Activated T-helper 2 cell treated with anti-CD3 and anti-CD28 coated beads, Interferon-gamma antibody, Interleukin-2, Interleukin-4, amounts not matched to agents 10 μg/mL and 5 μg/mL and 100 μg/mL, durations not matched to agents 14 hours and 24 hours and 36 hours (primary cell): ENCODE data around the gene SCAMP1. TPM values are rescaled to one million over a fixed set of nuclear protein-coding genes. Genes with fewer than 3 reads are reported as not detected.
A peak's percentile ranks its signal among the peaks of the same experiment; 100 is the strongest.

Experiments
- DNase-seq: peaks from one replicate; pipeline ENCODE4 v3.0.0; 2021; ENCODE audit warnings: low spot score
- H3K27ac Mint-ChIP-seq: one replicate; pipeline ENCODE4 v1.8.0; 2021; ENCODE audit warnings: mixed read lengths
- H3K27me3 Mint-ChIP-seq: one replicate; pipeline ENCODE4 v1.8.0; 2021; ENCODE audit warnings: low read depth, mixed read lengths
- H3K36me3 Mint-ChIP-seq: one replicate; pipeline ENCODE4 v1.8.0; 2021; ENCODE audit warnings: low read depth, mixed read lengths
- H3K4me1 Mint-ChIP-seq: one replicate; pipeline ENCODE4 v1.8.0; 2021; ENCODE audit warnings: low read depth, mixed read lengths
- H3K4me3 Mint-ChIP-seq: one replicate; pipeline ENCODE4 v1.8.0; 2021; ENCODE audit warnings: low read depth, mild to moderate bottlenecking, moderate library complexity, mixed read lengths
- H3K9me3 Mint-ChIP-seq: one replicate; pipeline ENCODE4 v1.8.0; 2021; ENCODE audit warnings: mixed read lengths
- intact Hi-C: fragments of 100-400 bp; cut with micrococcal nuclease; formaldehyde crosslinking; loops from one replicate; pipeline ENCODE4 v1.15.1; 2023
- total RNA-seq: library from RNA; stranded (reverse); gene quantifications from 2 replicates; pipeline ENCODE4 v1.2.3, GENCODE V29; 2022

Gene SCAMP1
- total RNA-seq, 1 donor from 2014 or later, result 17.1 TPM

DNA sequence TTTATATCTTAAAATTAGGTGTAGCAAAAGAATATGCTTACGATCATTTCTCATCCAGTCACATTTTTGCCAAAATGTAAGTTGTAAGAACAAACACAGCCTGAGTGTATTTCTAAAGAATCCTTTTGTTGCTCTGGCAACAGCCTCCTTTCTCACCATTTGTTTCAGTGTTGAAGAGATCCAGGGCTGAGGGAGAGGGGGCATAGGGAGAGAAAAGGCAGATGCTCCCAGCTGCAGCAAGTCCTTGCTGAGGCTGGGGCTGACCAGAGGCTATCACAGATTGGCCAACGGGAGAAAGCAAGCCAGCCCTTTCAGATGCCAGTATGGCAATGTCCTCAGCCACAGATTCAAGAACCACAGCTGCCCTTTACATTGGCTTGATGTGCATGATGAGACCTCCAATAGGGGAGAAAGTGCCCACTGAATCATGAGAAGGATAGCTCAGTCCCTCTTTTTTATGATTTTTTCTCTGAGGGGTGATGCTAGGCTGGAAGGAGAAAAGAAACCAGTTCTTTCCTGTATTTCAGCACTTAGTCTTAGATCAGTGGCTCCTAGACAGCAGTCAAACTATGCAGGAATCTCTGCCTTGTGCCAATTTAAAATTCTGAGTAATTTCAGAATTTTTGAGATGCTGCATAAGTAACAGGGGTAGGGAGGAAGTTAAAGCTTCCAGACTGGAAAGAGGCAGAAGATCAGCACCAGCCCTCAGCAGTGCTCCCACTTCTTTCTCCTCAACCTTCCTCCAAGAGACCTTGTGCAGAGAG lies 146.0 kb downstream of the SCAMP1 start:
- intact Hi-C loops, result no loop called here
- Mint-ChIP-seq H3K4me3 (no peak overlapping the region), H3K4me1 (peaks cover 8% of the 10 kb centered on the region), H3K27me3 (peaks cover 66% of the 10 kb centered on the region), H3K27ac (no peak overlapping the region), H3K9me3 (no peaks in the 10 kb centered on the region), H3K36me3 (no peaks in the 10 kb centered on the region)
- DNase-seq, result no peak

GRCh38 chr5:78507531-78507930 lies 147.1 kb downstream of the SCAMP1 start:
- Mint-ChIP-seq H3K4me1 (peaks cover 8% of the 10 kb centered on the region), H3K27ac (no peak overlapping the region), H3K4me3 (no peak overlapping the region), H3K27me3 (peaks cover 64% of the 10 kb centered on the region), H3K36me3 (no peaks in the 10 kb centered on the region), H3K9me3 (no peaks in the 10 kb centered on the region)
- no peak for DNase-seq
- intact Hi-C loops, result no loop called here

- H3K4me3 Mint-ChIP-seq, result no peak overlapping the region
- DNase-seq, result no peak
- intact Hi-C loops, result no loop called here
- peaks cover 8% of the 10 kb centered on the region for H3K4me1 Mint-ChIP-seq
- H3K27ac Mint-ChIP-seq, result no peak overlapping the region
- no peaks in the 10 kb centered on the region for H3K9me3 Mint-ChIP-seq
- H3K27me3 Mint-ChIP-seq, result peaks cover 61% of the 10 kb centered on the region
- H3K36me3 Mint-ChIP-seq, result no peaks in the 10 kb centered on the region
These were observed 147.9 kb downstream of the SCAMP1 start for GRCh38 chr5:78508186-78508765.

GRCh38 chr5:78509145-78509865 lies 148.9 kb downstream of the SCAMP1 start:
- DNase-seq, result no peak
- H3K36me3 Mint-ChIP-seq, result no peaks in the 10 kb centered on the region
- no peaks in the 10 kb centered on the region for H3K9me3 Mint-ChIP-seq
- intact Hi-C loops, result no loop called here
- H3K27me3 Mint-ChIP-seq, result peaks cover 68% of the 10 kb centered on the region
- H3K4me1 Mint-ChIP-seq, result peaks cover 8% of the 10 kb centered on the region
- H3K4me3 Mint-ChIP-seq, result peak overlapping the region; percentile 65
- no peak overlapping the region for H3K27ac Mint-ChIP-seq

DNA sequence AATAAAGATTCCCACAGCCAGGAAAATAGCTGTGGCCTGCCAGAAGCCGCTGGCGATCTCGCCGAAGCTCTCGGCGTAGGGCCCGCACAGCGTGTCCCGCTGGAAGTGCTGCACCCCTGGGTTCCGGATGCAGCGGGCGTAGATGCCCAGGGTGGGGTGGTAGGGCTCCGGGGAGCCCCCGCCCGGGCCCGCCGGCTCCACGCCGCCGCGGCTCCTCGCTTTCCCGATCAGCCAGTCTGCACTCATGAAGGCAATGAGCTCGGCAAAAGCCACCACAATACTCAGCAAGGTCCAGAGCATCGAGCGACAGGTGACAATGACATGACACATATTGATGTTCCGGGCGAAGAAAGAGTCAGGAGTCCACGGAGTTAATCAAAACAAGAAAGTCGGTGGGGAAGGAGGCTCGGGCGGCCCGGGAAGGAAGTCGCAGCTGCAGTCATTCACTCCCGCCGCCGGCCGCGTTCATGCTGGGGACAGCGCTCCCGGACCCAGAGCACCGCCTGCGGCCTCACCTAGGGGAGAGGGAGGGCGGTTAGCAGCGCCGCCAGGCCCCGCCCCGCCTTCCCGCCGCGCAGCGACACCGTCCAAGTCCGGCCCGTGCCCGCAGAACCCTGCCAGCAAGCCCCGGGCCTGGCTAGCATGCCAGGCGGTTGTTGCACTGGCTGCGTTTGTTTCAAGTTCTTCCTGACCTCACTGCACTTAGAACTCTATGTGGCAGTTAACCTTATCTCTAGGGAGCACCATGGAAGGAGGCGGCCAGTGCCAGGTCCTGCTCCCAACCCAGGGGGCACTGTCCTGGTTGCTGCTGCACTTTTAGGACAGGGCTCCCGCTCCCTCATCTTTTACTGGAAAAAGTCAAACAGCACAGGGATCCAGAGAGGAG lies 149.7 kb downstream of the SCAMP1 start:
- Mint-ChIP-seq H3K4me3 (peak overlapping the region; percentile 64), H3K9me3 (no peaks in the 10 kb centered on the region), H3K36me3 (no peaks in the 10 kb centered on the region), H3K4me1 (peaks cover 8% of the 10 kb centered on the region), H3K27me3 (peaks cover 71% of the 10 kb centered on the region), H3K27ac (no peak overlapping the region)
- DNase-seq, result peak; percentile 9
- intact Hi-C loops, result no loop called here

- Mint-ChIP-seq H3K27me3 (peaks cover 78% of the 10 kb centered on the region), H3K4me3 (no peak overlapping the region), H3K36me3 (no peaks in the 10 kb centered on the region), H3K4me1 (peaks cover 8% of the 10 kb centered on the region), H3K27ac (no peak overlapping the region), H3K9me3 (no peaks in the 10 kb centered on the region)
- no peak for DNase-seq
- intact Hi-C loops, result no loop called here
These were observed 150.9 kb downstream of the SCAMP1 start for GRCh38 chr5:78511121-78511906.

DNA sequence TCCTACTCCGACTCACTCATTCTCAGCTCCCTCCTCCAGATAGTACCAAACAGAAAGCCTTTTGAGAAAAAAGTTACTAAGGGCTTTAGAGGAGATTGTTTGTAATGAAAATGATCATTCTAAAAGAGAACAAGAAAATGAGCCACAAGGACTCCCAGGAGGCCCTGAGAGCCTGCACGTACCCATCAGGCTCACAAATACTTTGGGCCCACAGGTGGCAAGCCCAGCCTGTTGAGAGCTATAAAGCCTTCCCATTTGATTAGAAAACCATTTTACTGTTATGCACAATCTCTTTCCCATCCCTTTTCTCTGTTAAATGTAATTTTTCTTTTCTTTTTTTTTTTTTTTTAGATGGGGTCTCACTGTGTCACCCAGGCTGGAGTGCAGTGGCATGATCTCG lies 152.0 kb downstream of the SCAMP1 start:
- Mint-ChIP-seq H3K4me1 (peaks cover 8% of the 10 kb centered on the region), H3K4me3 (no peak overlapping the region), H3K9me3 (no peaks in the 10 kb centered on the region), H3K36me3 (no peaks in the 10 kb centered on the region), H3K27ac (no peak overlapping the region), H3K27me3 (peaks cover 76% of the 10 kb centered on the region)
- DNase-seq, result no peak
- intact Hi-C loops, result no loop called here

- Mint-ChIP-seq H3K36me3 (no peaks in the 10 kb centered on the region), H3K4me3 (no peak overlapping the region), H3K9me3 (no peaks in the 10 kb centered on the region), H3K4me1 (peaks cover 8% of the 10 kb centered on the region), H3K27ac (no peak overlapping the region), H3K27me3 (peaks cover 73% of the 10 kb centered on the region)
- no peak for DNase-seq
- intact Hi-C loops, result no loop called here
These were observed 153.0 kb downstream of the SCAMP1 start for GRCh38 chr5:78513441-78513840.

DNA sequence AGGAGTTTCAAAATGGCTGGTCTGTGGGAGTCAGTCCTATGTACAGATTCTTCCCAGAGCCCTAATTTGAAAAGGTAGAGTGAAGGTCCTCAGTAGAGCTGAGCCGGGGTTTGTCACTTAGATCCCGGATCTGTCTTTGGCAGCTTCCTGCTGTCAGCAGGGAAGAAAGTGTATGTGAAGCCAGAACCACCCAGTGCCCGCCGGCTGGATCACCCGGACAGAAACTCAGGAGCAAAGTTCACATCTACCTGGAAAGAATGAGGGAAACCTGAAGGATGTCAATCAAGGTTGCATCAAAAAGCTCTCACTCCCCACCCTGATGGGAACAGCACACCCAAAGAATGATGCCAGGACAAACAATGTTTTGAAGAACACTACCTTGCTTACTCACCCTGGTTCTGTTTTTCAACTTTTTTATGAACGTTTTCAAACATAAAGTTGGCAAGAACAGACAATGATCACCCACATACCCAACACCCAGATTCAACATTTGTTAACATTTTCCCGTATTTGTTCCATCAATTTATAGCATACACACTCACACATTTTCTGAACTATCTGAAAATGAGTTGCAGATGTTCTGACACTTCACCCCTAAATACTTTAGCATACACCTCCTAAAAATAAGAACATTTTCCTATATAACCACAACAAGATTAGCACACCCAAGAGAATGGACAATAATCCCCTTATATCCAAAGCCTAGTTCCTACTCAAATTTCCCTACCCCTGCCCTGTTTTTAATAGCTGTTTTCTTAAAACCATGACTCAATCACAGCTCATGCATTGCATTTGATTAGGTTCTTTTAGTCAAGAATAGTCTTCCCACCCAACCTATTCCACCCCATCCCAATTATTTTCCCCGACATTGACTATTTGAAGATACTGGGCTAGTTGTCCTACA lies 154.3 kb downstream of the SCAMP1 start:
- Mint-ChIP-seq H3K9me3 (no peaks in the 10 kb centered on the region), H3K4me3 (no peak overlapping the region), H3K27ac (no peak overlapping the region), H3K4me1 (peaks cover 3% of the 10 kb centered on the region), H3K36me3 (no peaks in the 10 kb centered on the region), H3K27me3 (peaks cover 65% of the 10 kb centered on the region)
- no peak for DNase-seq
- intact Hi-C loops, result no loop called here

DNA sequence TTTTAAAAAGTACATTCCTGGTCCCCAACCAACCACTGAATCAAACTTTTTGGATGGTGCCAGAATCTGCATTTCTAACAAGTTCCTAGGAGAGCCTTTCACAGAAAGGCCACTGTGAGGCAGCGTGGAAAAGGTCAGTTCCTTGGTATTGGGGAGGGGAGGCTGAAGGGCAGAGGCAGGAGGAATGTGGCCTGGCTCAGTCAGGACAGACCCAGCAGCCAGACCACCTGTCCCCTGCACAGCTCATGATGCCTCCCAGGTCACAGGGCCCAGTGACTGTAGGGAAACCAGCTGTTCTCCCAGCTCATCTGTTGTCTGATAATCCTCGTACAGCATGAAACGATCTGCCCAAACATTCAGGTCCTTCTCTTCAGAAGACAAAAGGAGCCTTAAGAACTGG lies 155.3 kb downstream of the SCAMP1 start:
- no peak overlapping the region for H3K27ac Mint-ChIP-seq
- no peaks in the 10 kb centered on the region for H3K9me3 Mint-ChIP-seq
- DNase-seq, result no peak
- intact Hi-C loops, result no loop called here
- peaks cover 66% of the 10 kb centered on the region for H3K27me3 Mint-ChIP-seq
- H3K36me3 Mint-ChIP-seq, result no peaks in the 10 kb centered on the region
- H3K4me1 Mint-ChIP-seq, result no peaks in the 10 kb centered on the region
- no peak overlapping the region for H3K4me3 Mint-ChIP-seq

GRCh38 chr5:78518365-78519197 lies 158.2 kb downstream of the SCAMP1 start:
- DNase-seq, result no peak
- intact Hi-C loops, result no loop called here
- Mint-ChIP-seq H3K27ac (no peak overlapping the region), H3K36me3 (no peaks in the 10 kb centered on the region), H3K9me3 (no peaks in the 10 kb centered on the region), H3K4me1 (no peaks in the 10 kb centered on the region), H3K27me3 (peaks cover 52% of the 10 kb centered on the region), H3K4me3 (no peak overlapping the region)
